Breast epithelium (tissue), 3 donors: ENCODE results near the gene BICD1.

Experiments used
- CTCF ChIP-seq, 3 donors: fragments of 450-650 bp; IDR thresholded peaks; one replicate each; pipeline ENCODE4 v1.5.1; 2016 to 2017; ENCODE audit warnings: antibody characterized with exemption in 3 of 3, mild to moderate bottlenecking in 3 of 3, moderate library complexity in 3 of 3
- POLR2A ChIP-seq: fragments of 450-650 bp; IDR thresholded peaks from one replicate; pipeline ENCODE4 v1.6.1; 2016; ENCODE audit warnings: antibody characterized with exemption, mild to moderate bottlenecking, moderate library complexity
- POLR2AphosphoS5 ChIP-seq, 3 donors: sonication (generic); formaldehyde crosslinking; IDR thresholded peaks; one replicate each; pipeline ENCODE4 v1.6.1; 2017; ENCODE audit warnings: antibody characterized with exemption in 3 of 3

GRCh38 chr12:32257695-32258496, 151.2 kb downstream of the BICD1 start:
- TF ChIP-seq CTCF (IDR thresholded peaks at IDR 0.05) = no peak
- TF ChIP-seq POLR2A = no peak
- TF ChIP-seq POLR2AphosphoS5 (IDR thresholded peaks at IDR 0.05) = no peak
